ENCODE results near the gene RANBP3L. TPM values are rescaled to one million over a fixed set of nuclear protein-coding genes. Genes with fewer than 3 reads are reported as not detected.
"Not testable (repeated sequence)": the region's sequence is repeated elsewhere in the genome, so short reads cannot be mapped to it uniquely, and the experiment has no call there.

Gene RANBP3L
- total RNA-seq, 1 experiment from 2014 or later: 0.20 TPM

DNA sequence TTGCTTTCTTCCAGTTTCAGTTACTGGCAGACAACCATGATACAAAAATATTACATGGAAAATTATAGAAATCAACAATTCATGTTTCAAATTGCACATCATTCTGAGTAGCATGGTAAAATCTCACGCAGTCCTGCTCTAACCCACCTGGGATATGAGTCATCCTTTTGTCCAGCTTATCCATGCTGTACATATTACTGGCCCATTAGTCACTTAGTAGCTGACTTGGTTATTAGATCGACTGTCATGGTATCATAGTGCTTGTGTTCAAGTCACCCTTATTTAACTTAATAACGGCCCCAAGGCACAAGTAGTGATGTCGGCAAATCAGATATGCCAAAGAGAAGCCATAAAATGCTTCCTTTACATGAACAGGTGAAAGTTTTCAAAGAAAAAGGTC, 101.2 kb downstream of the RANBP3L start:
- DNase-seq: no peak
- Histone ChIP-seq H3K27me3 (replicated peaks; ENCODE audit: control insufficient read depth, insufficient read depth, low read length) (no peaks in the 10 kb centered on the region), H3K4me1 (no peaks in the 10 kb centered on the region), H3K36me3 (ENCODE audit: control insufficient read depth, insufficient read depth, low read length) (peaks cover 1% of the 10 kb centered on the region; the same call in 1 of the 2 replicates), H3K9me3 (no peaks in the 10 kb centered on the region), H3K4me3 (ENCODE audit: low read depth, low read length) (no peak overlapping the region)
- Mint-ChIP-seq H3K4me1 (ENCODE audit: low read depth, unreplicated experiment) (no peaks in the 10 kb centered on the region), H3K9me3 (ENCODE audit: unreplicated experiment) (no peaks in the 10 kb centered on the region), H3K27me3 (ENCODE audit: insufficient read depth, unreplicated experiment) (no peaks in the 10 kb centered on the region), H3K36me3 (ENCODE audit: insufficient read depth, unreplicated experiment) (peaks cover 46% of the 10 kb centered on the region), H3K27ac (ENCODE audit: unreplicated experiment) (no peak overlapping the region), H3K4me3 (ENCODE audit: unreplicated experiment) (no peak overlapping the region)
- TF ChIP-seq, protein P1, sequence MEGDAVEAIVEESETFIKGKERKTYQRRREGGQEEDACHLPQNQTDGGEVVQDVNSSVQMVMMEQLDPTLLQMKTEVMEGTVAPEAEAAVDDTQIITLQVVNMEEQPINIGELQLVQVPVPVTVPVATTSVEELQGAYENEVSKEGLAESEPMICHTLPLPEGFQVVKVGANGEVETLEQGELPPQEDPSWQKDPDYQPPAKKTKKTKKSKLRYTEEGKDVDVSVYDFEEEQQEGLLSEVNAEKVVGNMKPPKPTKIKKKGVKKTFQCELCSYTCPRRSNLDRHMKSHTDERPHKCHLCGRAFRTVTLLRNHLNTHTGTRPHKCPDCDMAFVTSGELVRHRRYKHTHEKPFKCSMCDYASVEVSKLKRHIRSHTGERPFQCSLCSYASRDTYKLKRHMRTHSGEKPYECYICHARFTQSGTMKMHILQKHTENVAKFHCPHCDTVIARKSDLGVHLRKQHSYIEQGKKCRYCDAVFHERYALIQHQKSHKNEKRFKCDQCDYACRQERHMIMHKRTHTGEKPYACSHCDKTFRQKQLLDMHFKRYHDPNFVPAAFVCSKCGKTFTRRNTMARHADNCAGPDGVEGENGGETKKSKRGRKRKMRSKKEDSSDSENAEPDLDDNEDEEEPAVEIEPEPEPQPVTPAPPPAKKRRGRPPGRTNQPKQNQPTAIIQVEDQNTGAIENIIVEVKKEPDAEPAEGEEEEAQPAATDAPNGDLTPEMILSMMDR (IDR thresholded peaks at IDR 0.05; ENCODE audit: insufficient read depth in 1 of 2, low read depth in 1 of 2, low read length in 1 of 2, severe bottlenecking in 1 of 2, unreplicated experiment in 1 of 2): no peak
- intact Hi-C loops (cut with micrococcal nuclease; ENCODE audit: unreplicated experiment): no loop called here
- ChIA-PET POLR2A (no interaction called here), CTCF (interaction anchor here (0.6 kb wide), 1 partner anchor 190 kb away, joined by 4 read pairs; no protein-coding TSS in a partner anchor)
- no TSS peak for BruUV-seq (replicated peaks)

DNA sequence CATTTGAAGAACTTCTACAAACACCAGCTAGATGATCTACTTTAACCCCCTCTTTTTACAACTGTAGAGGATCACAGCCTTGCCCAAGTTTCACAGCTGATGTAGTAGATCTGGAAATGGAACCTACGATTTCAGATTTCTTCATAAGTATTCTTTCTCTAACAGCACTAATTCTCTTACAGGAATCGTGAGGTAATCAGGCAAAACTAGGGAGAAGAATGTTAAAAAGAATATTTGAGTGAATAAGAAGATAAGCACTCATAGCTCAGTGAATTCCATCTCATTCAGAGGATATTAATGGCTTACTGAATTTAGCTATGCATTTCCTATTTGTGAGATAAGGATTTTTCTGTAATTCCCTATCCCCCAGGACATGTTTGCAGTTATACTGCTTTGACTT, 102.1 kb downstream of the RANBP3L start:
- no peaks in the 10 kb centered on the region for H3K27me3 ChIP-seq (replicated peaks; ENCODE audit: control insufficient read depth, insufficient read depth, low read length)
- no peaks in the 10 kb centered on the region for H3K4me1 ChIP-seq
- BruUV-seq (replicated peaks): no TSS peak
- H3K9me3 Mint-ChIP-seq (ENCODE audit: unreplicated experiment): no peaks in the 10 kb centered on the region
- CTCF ChIA-PET: no interaction called here
- H3K27me3 Mint-ChIP-seq (ENCODE audit: insufficient read depth, unreplicated experiment): no peaks in the 10 kb centered on the region
- H3K4me1 Mint-ChIP-seq (ENCODE audit: low read depth, unreplicated experiment): no peaks in the 10 kb centered on the region
- H3K27ac Mint-ChIP-seq (ENCODE audit: unreplicated experiment): no peak overlapping the region
- H3K9me3 ChIP-seq: no peaks in the 10 kb centered on the region
- POLR2A ChIA-PET: no interaction called here
- peaks cover 1% of the 10 kb centered on the region; the same call in 1 of the 2 replicates for H3K36me3 ChIP-seq (ENCODE audit: control insufficient read depth, insufficient read depth, low read length)
- H3K4me3 Mint-ChIP-seq (ENCODE audit: unreplicated experiment): no peak overlapping the region
- intact Hi-C loops (cut with micrococcal nuclease; ENCODE audit: unreplicated experiment): no loop called here
- peaks cover 49% of the 10 kb centered on the region for H3K36me3 Mint-ChIP-seq (ENCODE audit: insufficient read depth, unreplicated experiment)
- TF ChIP-seq, protein P1 (IDR thresholded peaks at IDR 0.05; ENCODE audit: insufficient read depth in 1 of 2, low read depth in 1 of 2, low read length in 1 of 2, severe bottlenecking in 1 of 2, unreplicated experiment in 1 of 2): no peak
- no peak for DNase-seq
- H3K4me3 ChIP-seq (ENCODE audit: low read depth, low read length): no peak overlapping the region

DNA sequence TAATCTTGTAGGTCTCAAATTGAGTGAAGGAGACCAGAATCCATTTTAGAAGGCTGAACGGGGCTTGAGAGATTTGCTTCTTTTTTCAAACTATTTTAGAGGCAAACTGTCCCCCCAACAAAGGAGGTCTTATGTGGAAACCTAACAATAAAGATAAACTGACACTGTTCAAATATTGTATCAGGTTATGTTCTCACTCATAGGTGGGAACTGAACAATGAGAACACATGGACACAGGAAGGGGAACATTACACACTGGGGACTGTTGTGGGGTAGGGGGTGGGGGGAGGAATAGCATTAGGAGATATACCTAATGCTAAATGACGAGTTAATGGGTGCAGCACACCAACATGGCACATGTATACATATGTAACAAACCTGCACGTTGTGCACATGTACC, 102.9 kb downstream of the RANBP3L start:
- H3K4me1 Mint-ChIP-seq (ENCODE audit: low read depth, unreplicated experiment); H3K9me3 ChIP-seq; H3K36me3 ChIP-seq (ENCODE audit: control insufficient read depth, insufficient read depth, low read length); H3K9me3 Mint-ChIP-seq (ENCODE audit: unreplicated experiment); H3K27ac Mint-ChIP-seq (ENCODE audit: unreplicated experiment); H3K27me3 Mint-ChIP-seq (ENCODE audit: insufficient read depth, unreplicated experiment); intact Hi-C loops (cut with micrococcal nuclease; ENCODE audit: unreplicated experiment); POLR2A ChIA-PET; H3K27me3 ChIP-seq (replicated peaks; ENCODE audit: control insufficient read depth, insufficient read depth, low read length); DNase-seq; CTCF ChIA-PET; H3K4me1 ChIP-seq; H3K4me3 ChIP-seq (ENCODE audit: low read depth, low read length); BruUV-seq (replicated peaks); H3K4me3 Mint-ChIP-seq (ENCODE audit: unreplicated experiment): not testable (repeated sequence)
- peaks cover 49% of the 10 kb centered on the region for H3K36me3 Mint-ChIP-seq (ENCODE audit: insufficient read depth, unreplicated experiment)

Other genes starting within 250 kb of the RANBP3L start
- gene UGT3A2, start 235.0 kb downstream of the RANBP3L start, total RNA-seq (2022): not detected in 2 replicates
- gene LMBRD2, start 150.0 kb downstream of the RANBP3L start, total RNA-seq (2022): 11.5 and 15.2 TPM in 2 replicates
- 192 and 230 TPM in 2 replicates for gene SKP2, start 149.8 kb downstream of the RANBP3L start, total RNA-seq (2022)
- 71.6 and 79.4 TPM in 2 replicates for gene NADK2, start 60.0 kb downstream of the RANBP3L start, total RNA-seq (2022)

Measured in Caco-2 (cell line).